NCI-H2171 (cell line): ENCODE results near the gene SNIP1.
A peak's percentile ranks its signal among the peaks of the same experiment; 100 is the strongest.
"Not testable (repeated sequence)": the region's sequence is repeated elsewhere in the genome, so short reads cannot be mapped to it uniquely, and the experiment has no call there.

ENCODE experiments used
- DNase-seq: peaks from one replicate; lab custom pipeline; 2025; lab: John Stamatoyannopoulos, UW

The SNIP1 gene, protein sequence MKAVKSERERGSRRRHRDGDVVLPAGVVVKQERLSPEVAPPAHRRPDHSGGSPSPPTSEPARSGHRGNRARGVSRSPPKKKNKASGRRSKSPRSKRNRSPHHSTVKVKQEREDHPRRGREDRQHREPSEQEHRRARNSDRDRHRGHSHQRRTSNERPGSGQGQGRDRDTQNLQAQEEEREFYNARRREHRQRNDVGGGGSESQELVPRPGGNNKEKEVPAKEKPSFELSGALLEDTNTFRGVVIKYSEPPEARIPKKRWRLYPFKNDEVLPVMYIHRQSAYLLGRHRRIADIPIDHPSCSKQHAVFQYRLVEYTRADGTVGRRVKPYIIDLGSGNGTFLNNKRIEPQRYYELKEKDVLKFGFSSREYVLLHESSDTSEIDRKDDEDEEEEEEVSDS

DNA sequence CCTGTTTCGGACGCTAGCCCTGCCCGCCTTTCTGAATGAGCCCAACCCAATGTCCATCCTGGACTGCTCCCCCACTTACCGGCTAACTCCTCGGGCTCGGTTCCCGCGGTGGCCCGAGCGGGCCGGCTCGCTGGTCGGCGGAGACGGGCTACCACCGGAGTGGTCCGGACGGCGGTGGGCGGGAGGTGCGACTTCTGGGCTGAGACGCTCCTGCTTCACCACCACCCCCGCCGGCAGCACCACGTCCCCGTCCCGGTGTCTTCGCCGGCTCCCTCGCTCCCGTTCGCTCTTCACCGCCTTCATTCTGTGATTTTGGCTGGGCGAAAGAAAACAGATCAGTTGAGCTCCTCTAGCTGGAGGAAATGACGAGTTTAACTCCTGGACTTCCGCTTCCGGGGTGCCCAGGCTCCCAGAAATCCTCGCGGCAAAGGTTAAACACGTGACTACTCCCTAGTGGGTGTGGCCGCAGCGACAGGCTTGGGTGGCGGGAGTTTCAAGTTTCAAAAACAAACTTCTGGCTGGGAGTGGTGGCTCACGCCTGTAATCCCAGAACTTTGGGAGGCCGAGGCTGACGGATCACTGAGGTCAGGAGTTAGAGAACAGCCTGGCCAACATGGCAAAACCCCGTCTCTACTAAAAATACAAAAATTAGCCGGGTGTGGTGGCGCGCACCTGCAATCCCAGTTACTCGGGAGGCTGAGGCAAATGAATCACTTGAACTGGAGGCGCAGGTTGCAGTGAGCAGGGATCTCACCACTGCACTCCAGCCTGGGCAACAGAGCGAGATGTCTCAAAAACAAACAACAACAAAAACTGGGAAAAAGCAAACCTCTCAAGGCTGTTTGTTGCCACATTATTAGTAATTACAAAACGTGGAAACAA lies at the start of gene SNIP1:
SNIP1 (minus strand) TSS at position 367 of the 882 bp plus-strand sequence; CDS start at position 303, 64 bp downstream.
- peak; percentile 90 for DNase-seq

DNA sequence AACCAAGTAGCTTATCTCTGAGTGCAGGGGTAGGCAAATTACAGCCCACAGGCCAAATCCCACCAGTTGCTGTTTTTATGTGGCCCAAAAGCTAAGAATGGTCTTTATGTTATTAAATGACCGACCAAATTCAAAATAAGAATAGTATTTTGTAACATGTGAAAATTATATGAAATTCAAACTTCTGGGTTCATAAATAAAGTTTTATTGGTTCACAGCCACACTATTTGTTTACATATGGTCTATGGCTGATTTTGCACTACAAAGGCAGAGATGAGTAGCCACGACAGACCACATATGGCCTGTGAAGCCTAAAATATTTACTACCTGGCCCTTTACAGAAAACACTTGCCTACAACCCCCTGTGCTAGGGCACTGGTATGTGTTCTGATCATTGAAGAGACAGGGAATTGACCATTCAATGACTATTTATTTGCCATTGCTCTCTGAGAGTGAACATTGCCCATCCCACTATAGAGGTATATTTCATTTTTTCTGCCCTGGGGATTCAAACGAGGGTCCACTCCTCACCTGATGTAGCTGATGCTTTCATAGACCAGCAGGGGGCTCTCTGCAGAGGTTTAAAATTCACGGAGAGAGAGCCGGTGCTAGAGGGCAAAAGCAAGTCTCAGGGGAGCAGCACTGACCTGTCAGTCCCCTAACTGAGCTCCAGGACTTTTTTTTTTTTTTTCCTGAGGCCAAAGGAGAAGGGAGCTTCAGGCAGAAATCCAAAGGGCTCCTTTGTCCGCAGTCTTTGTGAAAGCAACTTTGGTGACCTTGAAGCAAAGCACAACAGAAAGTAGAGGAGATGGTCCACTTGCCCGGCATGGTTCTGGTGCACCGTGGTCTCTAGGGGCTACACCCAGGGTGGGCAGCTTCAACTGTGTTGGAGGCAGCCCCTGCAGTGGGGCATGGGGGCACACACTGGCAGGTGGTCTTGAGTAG lies 48.9 kb upstream of the SNIP1 start:
- DNase-seq = no peak

DNA sequence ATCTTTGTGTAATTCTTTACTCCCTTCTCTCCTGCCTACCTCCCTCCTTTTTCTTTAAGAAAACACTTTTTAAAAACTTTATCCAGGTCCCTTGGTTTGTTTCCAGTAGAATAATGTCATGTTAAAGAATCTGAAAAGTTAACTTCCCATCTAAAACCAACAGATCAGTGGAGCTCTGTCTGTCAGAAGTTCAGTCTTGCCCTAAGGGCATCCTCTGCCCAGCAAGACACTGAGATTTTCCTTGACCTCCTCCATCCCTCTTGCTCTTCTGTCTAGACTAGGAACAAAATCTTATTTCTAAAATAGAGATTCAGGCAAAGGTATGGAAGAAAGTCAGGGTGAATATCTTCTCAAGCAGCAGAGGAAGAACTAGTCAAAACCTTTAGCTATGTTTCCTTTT lies 47.3 kb upstream of the SNIP1 start:
- DNase-seq = no peak

DNA sequence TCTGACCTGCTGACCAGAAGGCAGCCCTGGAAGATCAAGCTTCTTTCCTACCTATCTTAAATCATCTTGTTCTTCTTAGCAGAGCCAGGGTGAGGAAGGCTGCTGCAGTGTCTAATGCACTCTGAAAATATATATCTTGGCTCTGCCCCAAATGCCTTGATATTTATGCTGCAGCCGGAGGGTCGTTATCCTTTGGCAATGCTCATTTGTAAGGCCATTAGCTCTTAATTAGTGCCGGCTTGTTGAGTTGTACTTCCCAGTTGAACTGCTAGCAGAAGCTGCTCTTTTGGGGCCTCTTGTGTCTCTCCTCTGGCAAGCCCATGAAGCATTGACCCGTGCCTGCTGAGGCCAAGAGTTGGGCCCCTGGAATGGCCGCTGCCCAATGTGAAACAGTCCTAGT lies 45.8 kb upstream of the SNIP1 start:
- DNase-seq = no peak

DNA sequence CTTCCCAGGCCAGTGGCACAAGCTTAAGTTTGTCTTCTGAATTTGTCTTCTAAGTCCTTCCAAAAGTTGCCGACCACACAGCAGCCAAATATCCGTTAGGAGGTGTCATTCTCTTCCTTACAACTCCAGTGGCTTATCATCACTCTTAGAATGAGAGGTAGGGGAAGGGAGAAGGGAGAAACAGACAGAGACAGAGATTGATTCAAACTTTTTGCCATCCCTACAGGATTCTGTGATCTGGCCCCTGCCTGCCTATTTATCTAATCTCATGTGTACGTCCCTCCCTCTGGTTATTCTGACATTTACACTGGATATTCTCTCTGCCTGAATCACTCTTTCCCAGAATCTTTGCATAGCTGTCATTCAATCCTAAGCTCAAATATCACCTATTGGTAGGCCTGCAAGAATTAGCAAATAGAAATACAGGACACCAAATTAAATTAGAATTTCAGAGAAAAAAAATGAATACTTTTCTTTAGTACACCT lies 42.1 kb upstream of the SNIP1 start:
- no peak for DNase-seq

DNA sequence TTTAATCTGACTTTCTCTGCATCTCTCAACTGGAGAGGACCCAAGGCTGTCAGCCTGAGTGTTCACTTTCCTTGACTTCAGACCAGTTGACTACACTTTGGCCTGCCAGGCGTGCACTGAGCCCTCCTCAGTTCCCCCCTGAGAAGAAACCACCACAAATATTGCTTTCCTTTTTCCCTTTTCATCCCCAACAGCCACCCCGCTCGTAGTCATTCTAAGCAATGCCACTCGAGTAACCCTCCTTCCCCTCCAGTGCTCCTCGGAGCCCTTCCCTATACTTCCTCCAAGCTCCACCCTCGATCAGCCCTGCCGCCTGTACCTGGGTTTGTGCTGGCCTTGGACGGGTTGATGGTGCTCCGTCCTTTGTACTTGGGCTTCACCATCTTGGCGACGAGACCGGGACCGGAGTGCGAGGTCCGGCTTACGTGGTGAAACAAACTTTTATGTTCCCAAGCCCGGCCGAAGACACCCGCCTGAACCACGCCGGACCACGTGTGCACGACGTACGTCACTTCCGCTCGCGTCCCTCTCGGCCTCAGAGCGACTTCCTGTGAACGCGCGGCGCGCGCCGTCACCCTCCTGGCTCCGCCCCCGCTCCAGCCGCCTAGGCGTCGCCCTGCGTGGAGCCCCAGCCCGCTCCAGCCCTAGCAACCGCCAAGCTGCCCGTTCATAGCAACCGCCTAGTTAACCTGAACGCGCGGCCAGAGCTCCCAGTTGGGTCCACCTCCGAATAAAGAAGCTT lies 41.5 kb upstream of the SNIP1 start, which contains the start of gene GNL2:
GNL2 (minus strand) TSS at position 498 of the 742 bp plus-strand sequence; CDS start at position 383, 115 bp downstream.
- DNase-seq = peak; percentile 94

DNA sequence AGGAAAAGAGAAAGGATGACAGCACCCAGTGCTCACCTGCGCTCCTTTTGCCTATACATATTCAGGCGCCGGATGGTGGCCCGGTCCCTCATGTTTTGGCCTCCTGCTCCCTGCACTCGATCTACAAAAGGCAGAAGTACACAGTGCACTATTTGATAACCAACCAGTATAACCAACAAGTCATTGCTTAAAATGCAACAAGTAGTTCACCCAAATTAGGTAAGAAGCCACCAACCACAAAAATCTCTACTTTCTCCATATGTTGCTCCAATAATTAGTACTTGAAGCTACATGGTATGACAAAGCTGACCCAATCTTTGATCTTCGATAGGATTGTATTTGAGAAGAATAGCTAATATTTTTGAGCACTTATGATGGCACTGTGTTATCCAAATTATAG lies 39.6 kb upstream of the SNIP1 start:
- no peak for DNase-seq

DNA sequence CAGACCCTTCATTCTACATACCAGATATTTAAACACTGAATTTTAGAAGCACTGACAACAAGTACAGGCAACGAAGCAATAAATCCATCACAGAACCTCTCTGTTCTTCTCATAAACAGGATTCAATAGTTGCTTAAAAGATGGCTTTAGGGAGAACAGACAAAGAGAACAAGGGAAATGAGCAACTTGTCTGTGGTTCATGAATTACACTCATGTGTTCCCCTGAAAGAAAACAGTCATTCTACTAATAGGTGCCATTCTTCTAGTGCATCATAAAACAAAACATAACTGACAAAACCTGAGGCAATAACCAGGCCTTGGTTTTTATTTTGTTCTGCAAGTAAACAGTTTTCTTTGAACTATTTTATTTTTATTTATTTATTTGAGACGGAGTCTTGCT lies 34.8 kb upstream of the SNIP1 start:
- DNase-seq = no peak

DNA sequence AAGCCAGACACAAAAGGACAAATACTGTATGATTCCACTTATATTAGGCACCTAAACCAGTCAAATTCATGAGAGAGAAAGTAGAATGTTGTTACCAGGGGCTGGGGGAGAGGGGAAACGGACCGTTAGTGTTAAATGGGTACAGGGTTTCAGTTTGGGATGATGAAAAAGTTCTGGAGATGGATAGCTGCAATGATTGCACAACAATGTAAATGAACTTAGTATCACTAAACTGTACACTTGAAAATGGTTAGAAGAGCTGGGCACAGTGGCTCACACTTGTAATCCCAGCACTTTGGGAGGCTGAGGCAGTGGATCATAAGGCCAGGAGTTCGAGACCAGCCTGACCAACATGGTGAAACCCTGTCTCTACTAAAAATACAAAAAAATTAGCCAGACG lies 30.5 kb upstream of the SNIP1 start:
- DNase-seq = not testable (repeated sequence)

DNA sequence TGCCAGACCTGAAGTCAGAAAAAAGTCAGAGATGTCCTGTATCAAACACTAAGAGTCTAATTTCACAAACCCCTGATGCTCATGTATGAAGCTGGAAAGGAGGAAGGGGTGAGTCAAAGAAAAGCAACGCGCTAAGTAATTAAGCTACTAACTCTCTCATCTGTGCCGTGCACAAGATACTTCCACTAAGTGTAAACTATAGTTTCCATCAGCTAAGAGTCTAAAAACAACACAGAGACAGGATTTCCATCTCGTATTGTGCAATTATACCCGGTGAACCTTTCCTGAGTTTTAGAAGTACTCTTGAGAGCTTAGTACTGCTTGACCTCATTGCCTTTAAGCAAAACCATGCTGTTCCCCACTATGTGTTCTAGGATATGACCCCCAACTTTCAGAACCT lies 21.6 kb upstream of the SNIP1 start:
- no peak for DNase-seq

DNA sequence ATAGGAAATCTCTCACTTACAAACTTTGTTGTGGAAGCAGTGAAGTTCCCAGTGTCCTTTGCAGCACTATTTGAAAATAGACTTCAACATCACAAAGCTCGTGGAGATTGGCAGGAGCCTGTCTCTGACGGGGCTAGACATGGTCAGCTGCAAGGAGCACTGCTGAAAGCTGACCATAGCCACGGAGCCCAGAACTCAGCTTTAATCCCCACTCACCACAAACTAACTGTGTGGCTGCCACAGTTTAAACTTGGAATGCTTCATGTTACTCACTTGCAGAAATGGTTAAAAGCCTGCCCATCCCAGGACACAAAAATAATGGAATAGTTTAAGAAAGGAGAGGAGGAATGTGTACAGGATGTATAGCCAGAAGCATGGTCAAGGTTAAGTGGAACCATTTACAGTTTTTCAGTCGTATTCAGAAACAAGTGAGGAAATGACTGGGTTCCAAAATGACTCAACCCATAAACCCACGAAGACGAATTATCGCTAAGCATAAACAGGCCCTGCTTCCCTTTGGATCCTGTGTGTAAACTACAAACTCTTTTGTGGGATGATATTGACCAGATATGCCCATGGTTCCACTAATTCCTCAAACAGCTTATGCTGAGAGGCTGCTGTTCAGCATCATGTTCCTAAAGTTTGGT lies 20.9 kb upstream of the SNIP1 start:
- no peak for DNase-seq

DNA sequence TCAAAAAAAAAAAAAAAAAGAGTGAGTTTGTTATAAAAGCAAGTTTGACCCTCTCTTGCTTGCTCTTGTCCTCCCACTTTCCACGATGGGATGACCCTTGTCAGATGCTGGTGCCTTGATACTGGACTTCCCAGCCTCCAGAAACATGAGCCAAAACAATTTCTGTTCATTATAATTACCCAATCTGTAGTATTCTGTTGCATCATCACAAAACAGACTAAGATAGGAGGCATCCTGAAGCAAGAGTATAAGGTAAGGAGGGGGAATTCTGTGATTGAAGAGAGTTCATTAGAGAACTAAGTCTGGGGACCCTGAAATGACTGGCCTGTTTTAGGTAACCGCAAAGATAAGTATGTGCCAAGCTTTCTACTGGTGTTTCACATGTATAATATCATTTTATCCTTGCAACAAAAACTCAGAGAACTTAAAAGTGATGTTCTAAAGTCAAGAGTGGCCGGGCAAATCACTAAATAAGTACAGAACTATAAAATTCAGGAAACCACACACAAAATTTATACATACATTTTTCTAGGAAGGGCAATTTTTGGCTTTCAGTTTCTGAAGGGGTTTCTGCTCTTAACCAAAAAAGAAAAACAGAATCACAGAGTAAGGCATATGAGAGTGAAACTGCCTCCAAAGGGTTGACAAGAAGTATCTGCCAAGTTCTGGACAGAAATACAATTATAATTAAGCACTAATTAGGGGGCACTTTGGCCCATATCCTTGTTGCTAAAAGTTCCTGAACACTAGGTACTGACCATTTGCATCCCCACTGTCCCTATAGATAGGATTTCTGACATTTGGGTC lies 16.6 kb upstream of the SNIP1 start:
- no peak for DNase-seq

DNA sequence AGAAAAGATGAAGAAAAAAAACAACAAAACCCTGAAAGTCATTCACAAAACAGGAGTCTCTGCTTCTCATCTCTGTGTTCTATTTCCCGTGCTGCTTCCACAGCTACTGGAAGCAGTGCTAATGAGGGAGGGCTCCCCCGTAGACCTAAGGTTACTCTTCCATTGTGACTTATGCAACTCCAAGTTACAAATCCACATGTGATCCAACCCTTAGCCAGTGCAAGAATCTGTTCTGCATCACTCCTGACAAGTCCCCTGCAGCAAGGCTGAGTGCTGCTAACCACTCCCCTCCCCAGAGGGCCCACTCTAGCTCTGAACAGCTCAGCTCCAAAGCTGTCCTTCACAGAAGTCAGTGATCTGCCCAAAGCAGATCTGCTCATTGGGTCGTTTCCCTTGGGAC lies 12.9 kb upstream of the SNIP1 start:
- no peak for DNase-seq

DNA sequence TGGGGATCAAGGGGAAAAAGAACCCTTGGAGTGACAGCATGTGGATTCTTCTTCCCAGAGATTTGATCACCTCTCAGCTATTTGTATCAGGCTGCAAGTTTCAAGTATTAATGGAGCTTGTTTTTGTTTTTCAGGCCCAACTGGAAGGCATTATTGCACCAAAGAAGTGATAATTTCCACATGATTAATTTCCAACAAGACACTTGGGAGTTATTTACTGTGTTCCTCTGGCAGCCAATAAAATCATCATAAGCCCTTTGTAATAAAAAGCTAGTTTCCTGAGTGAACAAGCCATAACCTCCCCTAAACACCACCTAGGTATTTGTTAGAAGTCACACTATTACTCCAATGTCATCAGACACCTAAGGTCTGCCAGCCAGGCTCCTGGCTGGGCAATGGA lies 10.8 kb upstream of the SNIP1 start:
- DNase-seq = no peak

DNA sequence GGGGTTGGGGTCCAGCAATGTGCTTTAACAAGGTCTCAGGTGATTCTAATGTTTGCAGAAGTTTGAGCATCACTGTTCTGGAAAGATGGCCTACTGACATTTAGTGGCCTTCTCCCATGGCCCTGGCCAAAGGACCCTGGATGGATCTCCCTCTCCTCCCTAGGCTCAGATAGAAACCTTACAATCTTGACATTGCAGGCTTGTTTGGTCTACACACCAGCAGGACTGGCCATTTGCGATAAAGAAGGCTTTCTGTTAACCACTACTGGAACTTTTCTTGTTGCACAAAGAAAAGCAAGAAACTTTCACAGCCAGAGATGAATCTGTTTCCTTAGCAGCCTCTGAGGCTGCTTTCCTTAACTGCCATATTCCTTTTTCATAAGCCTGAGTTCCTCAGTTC lies 8.9 kb upstream of the SNIP1 start:
- no peak for DNase-seq

DNA sequence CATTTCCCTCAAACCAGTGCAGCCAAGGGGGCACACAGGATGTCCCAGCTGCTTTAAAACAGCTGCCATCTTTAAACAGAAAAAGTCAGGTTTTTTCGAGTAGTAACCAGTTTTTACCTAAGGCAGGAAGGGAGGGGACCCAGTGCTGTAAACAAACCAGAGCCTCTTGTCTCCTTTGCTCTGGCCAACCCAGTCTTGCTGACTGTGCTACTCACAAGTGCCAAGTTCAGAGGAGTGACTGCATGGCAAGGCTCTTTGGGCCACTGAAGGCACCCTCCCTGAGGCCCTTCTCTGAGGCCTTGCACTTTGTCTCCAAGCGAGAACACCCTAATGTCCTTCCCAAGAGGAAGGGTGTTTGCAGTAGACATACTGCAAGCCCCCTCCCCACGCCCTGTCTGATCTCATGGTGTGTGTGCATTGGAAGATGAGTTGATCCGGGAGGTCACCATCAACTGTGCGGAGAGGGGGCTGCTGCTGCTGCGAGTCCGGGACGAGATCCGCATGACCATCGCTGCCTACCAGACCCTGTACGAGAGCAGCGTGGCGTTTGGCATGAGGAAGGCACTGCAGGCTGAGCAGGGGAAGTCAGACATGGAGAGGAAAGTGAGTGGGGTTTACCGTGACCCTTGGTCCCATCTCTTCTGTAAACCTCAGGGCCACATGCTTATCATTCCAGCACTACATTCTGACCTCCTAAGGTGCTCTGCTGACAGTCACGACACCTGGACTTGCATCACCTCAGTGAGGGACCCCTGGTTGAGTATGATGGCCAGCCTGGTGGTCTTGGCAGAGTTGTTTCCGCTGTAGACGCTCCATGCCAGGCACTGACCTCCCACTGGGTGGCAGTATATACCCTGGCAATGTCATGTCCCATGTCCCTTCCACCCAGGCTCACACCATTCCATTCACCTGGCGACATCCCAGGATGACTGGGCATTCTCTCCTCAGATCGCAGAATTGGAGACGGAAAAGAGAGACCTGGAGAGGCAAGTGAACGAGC lies 7.3 kb upstream of the SNIP1 start:
- DNase-seq = no peak

DNA sequence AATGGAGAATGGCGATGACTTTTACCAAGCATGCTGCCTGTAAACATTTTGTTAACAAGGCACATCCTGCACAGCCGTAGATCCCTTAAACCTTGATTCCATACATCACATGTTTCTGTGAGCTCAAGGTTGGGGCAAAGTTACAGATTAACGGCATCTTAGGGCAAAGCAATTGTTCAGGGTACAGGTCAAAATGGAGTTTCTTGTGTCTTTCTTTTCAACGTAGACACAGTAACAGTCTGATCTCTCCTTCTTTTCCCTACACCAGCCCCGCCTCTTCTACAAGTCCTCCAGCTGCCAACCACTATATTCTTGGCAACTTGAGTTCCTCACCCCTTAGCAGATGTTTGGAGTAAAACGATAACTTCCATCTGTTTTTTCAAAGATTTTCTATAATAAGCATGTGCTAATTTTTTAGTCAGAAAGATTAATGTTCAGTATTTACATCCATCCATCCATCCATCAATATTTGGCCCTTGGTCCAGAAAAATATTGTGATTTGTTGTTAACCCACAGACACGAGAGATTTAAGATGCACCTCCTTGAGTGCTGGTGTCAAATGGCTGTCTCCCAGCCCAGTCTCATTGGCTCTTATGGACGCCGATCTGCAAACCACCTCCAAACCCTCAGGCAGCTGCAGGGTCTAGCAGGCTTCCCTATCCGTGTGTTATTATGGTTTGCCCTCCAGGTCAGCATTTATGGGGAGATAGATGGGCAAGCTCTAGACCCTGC lies 6.5 kb upstream of the SNIP1 start:
- DNase-seq = no peak

DNA sequence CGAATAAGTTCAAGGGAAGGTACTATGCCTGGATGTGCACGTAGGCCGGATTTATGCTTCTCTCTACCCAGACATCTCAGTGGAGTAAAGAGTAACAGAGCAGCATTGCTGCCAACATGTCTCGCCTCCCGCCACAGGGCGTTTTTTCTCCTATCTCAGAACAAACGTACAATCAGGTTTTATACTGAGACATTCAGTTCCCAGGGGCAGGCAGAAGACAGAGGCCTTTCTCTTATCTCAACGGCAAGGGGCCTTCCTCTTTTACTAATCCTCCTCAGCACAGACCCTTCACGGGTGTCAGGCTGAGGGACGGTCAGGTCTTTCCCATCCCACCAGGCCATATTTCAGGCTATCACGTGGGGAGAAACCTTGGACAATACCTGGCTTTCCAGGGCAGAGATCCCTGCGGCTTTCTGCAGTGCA lies 5.9 kb upstream of the SNIP1 start:
- not testable (repeated sequence) for DNase-seq
